GM12878 (cell line): ENCODE data around the gene SAC3D1. TPM values are rescaled to one million over a fixed set of nuclear protein-coding genes. Genes with fewer than 3 reads are reported as not detected.

Experiments used
- ASH2L ChIP-seq: fragments of 300-600, 200-600 bp; sonication (generic); IDR thresholded peaks from 2 replicates; pipeline ENCODE4 v1.6.1; 2017; ENCODE audit warnings: low read depth, mild to moderate bottlenecking, borderline replicate concordance
- BHLHE40 ChIP-seq, 2 experiments: fragments of 450-650 bp in 1 of 2; IDR thresholded peaks; 2 replicates each; pipeline ENCODE4 v1.6.1; 2011 to 2017; ENCODE audit warnings: low read depth in 2 of 2, borderline replicate concordance in 1 of 2, improper control_type of control experiment in 1 of 2, low read length in 1 of 2, mild to moderate bottlenecking in 1 of 2
- CHD1 ChIP-seq: IDR thresholded peaks from 2 replicates; pipeline ENCODE4 v1.6.1; 2012; ENCODE audit warnings: low read depth, low read length, improper control_type of control experiment
- GABPA ChIP-seq: IDR thresholded peaks from 2 replicates; pipeline ENCODE4 v1.6.1; 2014; ENCODE audit warnings: antibody characterized with exemption, low read depth, mild to moderate bottlenecking, inconsistent platforms
- HDGF ChIP-seq: fragments of 450-650 bp; IDR thresholded peaks from 2 replicates; pipeline ENCODE4 v1.6.1; 2016; ENCODE audit warnings: antibody characterized with exemption
- KAT2A ChIP-seq: conservative IDR thresholded peaks from 2 replicates; pipeline ENCODE4 v1.6.1; 2011; ENCODE audit warnings: low read depth, low read length; ENCODE audit not compliant: control insufficient read depth
- MEF2B ChIP-seq: fragments of 450-650 bp; IDR thresholded peaks from 2 replicates; pipeline ENCODE4 v1.6.1; 2018; ENCODE audit warnings: mild to moderate bottlenecking, moderate library complexity; ENCODE audit not compliant: partially characterized antibody, poor library complexity, severe bottlenecking
- MYC ChIP-seq: IDR thresholded peaks from 2 replicates; pipeline ENCODE4 v1.6.1; 2011; ENCODE audit warnings: mild to moderate bottlenecking, low read length, moderate library complexity, inconsistent platforms; ENCODE audit not compliant: insufficient read depth, insufficient replicate concordance, insufficient read length, severe bottlenecking
- NBN ChIP-seq: fragments of 450-650 bp; IDR thresholded peaks from 2 replicates; pipeline ENCODE4 v1.6.1; 2016
- NR2F1 ChIP-seq: fragments of 450-650 bp; conservative IDR thresholded peaks from 2 replicates; pipeline ENCODE4 v1.6.1; 2017; ENCODE audit warnings: mild to moderate bottlenecking
- POLR2AphosphoS5 ChIP-seq: IDR thresholded peaks from 2 replicates; pipeline ENCODE4 v1.6.1; 2011; ENCODE audit warnings: mild to moderate bottlenecking, low read length, inconsistent platforms
- POU2F2 ChIP-seq: IDR thresholded peaks from 3 replicates; pipeline ENCODE4 v1.6.1; 2011; ENCODE audit warnings: low read depth, mild to moderate bottlenecking, low read length, borderline replicate concordance
- RBBP5 ChIP-seq: fragments of 200-600 bp; sonication (generic); conservative IDR thresholded peaks from 2 replicates; pipeline ENCODE4 v1.6.1; 2016
- RELB ChIP-seq: fragments of 450-650 bp; IDR thresholded peaks from 2 replicates; pipeline ENCODE4 v1.6.1; 2017; ENCODE audit warnings: low read depth, mild to moderate bottlenecking, moderate library complexity
- TAF1 ChIP-seq: IDR thresholded peaks from 2 replicates; pipeline ENCODE4 v1.6.1; 2011; ENCODE audit warnings: mild to moderate bottlenecking, low read depth, low read length, borderline replicate concordance
- TCF12 ChIP-seq: IDR thresholded peaks from 2 replicates; pipeline ENCODE4 v1.6.1; 2011; ENCODE audit warnings: low read depth, mild to moderate bottlenecking, low read length
- ZNF24 ChIP-seq: fragments of 450-650 bp; IDR thresholded peaks from 2 replicates; pipeline ENCODE4 v1.6.1; 2017; ENCODE audit warnings: antibody characterized with exemption, mild to moderate bottlenecking
- ZSCAN29 ChIP-seq: fragments of 450-650 bp; IDR thresholded peaks from 2 replicates; pipeline ENCODE4 v1.6.1; 2017; ENCODE audit warnings: mild to moderate bottlenecking, moderate library complexity
- polyA plus RNA-seq, 11 experiments: library from polyadenylated mRNA; depleted of rRNA in 4 of 11; unstranded in 6 of 11; stranded (reverse) in 5 of 11; fragments of >200 nt; fragmentation: Nextera tagmentation in 4 of 11; fragmentation: Illumina TruSeq in 1 of 11; extraction: Ambion mirVana in 4 of 11; extraction: Trizol in 1 of 11; gene quantifications; 1 replicate in 1 of 11; 2 replicates in 10 of 11; pipeline versions ENCODE4 v1.2.1 to v1.2.3, GENCODE V29; 2011 to 2016; ENCODE audit warnings: inconsistent platforms in 2 of 11, missing spikeins in 2 of 11, low read depth in 1 of 11
- total RNA-seq, 4 experiments: library from RNA; depleted of rRNA in 3 of 4; stranded (reverse); fragments of >200 nt in 3 of 4; fragmentation: Illumina TruSeq in 1 of 4; extraction: Trizol in 1 of 4; gene quantifications; 2 replicates each; pipeline versions ENCODE4 v1.2.1 to v1.2.3, GENCODE V29; 2013 to 2021
- TF ChIP-seq, protein P1 (sequence below): fragments of 450-650 bp; IDR thresholded peaks from 2 replicates; pipeline ENCODE4 v1.6.1; 2017; ENCODE audit warnings: mild to moderate bottlenecking, moderate library complexity
- TF ChIP-seq, protein P2 (sequence below): IDR thresholded peaks from 2 replicates; pipeline ENCODE4 v1.6.1; 2011; ENCODE audit warnings: borderline replicate concordance, low read depth, mild to moderate bottlenecking, moderate library complexity, low read length; ENCODE audit not compliant: insufficient read depth, poor library complexity, severe bottlenecking

SAC3D1 gene
- total and polyA plus RNA-seq, 10 of the 15 experiments (the other 5 are each of a cell fraction or from before 2014, with no cell fraction given), result 0.16 to 44.6 (median 12.1) TPM

- TF ChIP-seq MYC, result no peak
- peak; percentile 100 for TF ChIP-seq RELB
- TF ChIP-seq POLR2AphosphoS5, result no peak
- TF ChIP-seq HDGF, result peak; percentile 78; the same call in 1 of the 2 replicates
- TF ChIP-seq KAT2A, result no peak
- TF ChIP-seq TAF1, result no peak
- TF ChIP-seq TCF12, result 0 out of 2 replicates have a peak, but pooled peaks have one; percentile 36
- no peak for TF ChIP-seq ZSCAN29
- no peak for TF ChIP-seq MEF2B
- 0 out of 2 replicates have a peak, but pooled peaks have one; percentile 70 for TF ChIP-seq CHD1
- TF ChIP-seq POU2F2, result no peak
- no peak for TF ChIP-seq RBBP5
- peak; percentile 94; the same call in 1 of the 2 replicates for TF ChIP-seq NBN
- TF ChIP-seq ASH2L, result no peak
- TF ChIP-seq, protein P1, sequence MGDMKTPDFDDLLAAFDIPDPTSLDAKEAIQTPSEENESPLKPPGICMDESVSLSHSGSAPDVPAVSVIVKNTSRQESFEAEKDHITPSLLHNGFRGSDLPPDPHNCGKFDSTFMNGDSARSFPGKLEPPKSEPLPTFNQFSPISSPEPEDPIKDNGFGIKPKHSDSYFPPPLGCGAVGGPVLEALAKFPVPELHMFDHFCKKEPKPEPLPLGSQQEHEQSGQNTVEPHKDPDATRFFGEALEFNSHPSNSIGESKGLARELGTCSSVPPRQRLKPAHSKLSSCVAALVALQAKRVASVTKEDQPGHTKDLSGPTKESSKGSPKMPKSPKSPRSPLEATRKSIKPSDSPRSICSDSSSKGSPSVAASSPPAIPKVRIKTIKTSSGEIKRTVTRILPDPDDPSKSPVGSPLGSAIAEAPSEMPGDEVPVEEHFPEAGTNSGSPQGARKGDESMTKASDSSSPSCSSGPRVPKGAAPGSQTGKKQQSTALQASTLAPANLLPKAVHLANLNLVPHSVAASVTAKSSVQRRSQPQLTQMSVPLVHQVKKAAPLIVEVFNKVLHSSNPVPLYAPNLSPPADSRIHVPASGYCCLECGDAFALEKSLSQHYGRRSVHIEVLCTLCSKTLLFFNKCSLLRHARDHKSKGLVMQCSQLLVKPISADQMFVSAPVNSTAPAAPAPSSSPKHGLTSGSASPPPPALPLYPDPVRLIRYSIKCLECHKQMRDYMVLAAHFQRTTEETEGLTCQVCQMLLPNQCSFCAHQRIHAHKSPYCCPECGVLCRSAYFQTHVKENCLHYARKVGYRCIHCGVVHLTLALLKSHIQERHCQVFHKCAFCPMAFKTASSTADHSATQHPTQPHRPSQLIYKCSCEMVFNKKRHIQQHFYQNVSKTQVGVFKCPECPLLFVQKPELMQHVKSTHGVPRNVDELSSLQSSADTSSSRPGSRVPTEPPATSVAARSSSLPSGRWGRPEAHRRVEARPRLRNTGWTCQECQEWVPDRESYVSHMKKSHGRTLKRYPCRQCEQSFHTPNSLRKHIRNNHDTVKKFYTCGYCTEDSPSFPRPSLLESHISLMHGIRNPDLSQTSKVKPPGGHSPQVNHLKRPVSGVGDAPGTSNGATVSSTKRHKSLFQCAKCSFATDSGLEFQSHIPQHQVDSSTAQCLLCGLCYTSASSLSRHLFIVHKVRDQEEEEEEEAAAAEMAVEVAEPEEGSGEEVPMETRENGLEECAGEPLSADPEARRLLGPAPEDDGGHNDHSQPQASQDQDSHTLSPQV, result no peak
- TF ChIP-seq ZNF24, result no peak
- TF ChIP-seq BHLHE40 (IDR thresholded peaks at IDR 0.05; ENCODE audit: borderline replicate concordance in 1 of 2, low read depth in 2 of 2, low read length in 1 of 2), result peak; percentile 8 to 37; a peak in 1 of 4 replicates
- no peak for TF ChIP-seq GABPA
- TF ChIP-seq NR2F1, result no peak; the same call in 1 of the 2 replicates
- TF ChIP-seq, protein P2, sequence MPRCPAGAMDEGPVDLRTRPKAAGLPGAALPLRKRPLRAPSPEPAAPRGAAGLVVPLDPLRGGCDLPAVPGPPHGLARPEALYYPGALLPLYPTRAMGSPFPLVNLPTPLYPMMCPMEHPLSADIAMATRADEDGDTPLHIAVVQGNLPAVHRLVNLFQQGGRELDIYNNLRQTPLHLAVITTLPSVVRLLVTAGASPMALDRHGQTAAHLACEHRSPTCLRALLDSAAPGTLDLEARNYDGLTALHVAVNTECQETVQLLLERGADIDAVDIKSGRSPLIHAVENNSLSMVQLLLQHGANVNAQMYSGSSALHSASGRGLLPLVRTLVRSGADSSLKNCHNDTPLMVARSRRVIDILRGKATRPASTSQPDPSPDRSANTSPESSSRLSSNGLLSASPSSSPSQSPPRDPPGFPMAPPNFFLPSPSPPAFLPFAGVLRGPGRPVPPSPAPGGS, result no peak
These were observed 13.6 kb upstream of the SAC3D1 start, which contains the start of gene SNX15 (continued) for GRCh38 chr11:65027213-65028067.
